Measurements from ENCODE around the gene NPL.

DNA sequence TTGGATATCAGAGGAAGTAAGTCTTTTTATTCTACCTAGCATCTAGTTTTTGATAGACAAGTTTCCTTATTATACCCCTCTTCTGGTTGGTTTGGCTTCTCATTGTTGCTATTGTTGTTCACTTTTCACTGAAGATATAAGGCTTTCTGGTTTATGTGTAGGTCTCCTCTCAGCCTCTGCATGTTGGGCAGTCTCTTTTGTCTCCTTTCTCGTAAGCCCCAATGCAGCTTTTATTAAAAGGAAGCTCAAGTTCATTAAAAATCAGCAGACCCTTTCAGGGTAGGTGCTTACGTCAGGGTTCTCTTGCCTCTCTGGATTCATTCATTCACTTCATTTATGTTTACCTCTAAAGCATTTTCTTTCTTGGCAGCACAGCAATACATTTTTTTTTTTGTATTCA is 44.8 kb downstream of the NPL start:
- TF ChIP-seq, protein P1, sequence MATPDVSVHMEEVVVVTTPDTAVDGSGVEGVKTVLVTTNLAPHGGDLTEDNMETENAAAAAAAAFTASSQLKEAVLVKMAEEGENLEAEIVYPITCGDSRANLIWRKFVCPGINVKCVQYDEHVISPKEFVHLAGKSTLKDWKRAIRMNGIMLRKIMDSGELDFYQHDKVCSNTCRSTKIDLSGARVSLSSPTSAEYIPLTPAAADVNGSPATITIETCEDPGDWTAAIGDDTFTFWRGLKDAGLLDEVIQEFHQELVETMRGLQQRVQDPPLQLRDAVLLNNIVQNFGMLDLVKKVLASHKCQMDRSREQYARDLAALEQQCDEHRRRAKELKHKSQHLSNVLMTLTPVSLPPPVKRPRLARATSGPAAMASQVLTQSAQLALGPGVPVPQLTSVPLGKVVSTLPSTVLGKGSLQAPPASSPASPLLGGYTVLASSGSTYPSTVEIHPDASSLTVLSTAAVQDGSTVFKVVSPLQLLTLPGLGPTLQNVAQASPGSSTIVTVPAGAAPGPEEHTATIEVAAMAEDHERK (CRISPR knock-in tag; IDR thresholded peaks at IDR 0.05; ENCODE audit: low read depth), result no peak
- TF ChIP-seq ZNF75D (CRISPR knock-in tag; IDR thresholded peaks at IDR 0.05; ENCODE audit: borderline replicate concordance) (no peak), ZNF891 (CRISPR knock-in tag; IDR thresholded peaks at IDR 0.05) (no peak), ZNF547 (CRISPR knock-in tag; IDR thresholded peaks at IDR 0.05) (no peak), RAD21 (CRISPR knock-in tag; IDR thresholded peaks at IDR 0.05) (no peak), POLR2AphosphoS5 (IDR thresholded peaks at IDR 0.05; ENCODE audit: low read depth, low read length) (no peak)

Measured in HepG2 (cell line).